AG04449 (cell line): ENCODE data around the gene PRKN.

Source experiments
- CTCF ChIA-PET: fragments of 350-600 bp; formaldehyde crosslinking; extraction: SDS; loops from one replicate; lab custom pipeline; 2021; ENCODE audit warnings: antibody characterized with exemption; lab: Yijun Ruan, JAX
- POLR2A ChIA-PET: fragments of 400-600, 350-600 bp; formaldehyde crosslinking; extraction: SDS; loops from one replicate; lab custom pipeline; 2020; ENCODE audit warnings: antibody characterized with exemption, inconsistent platforms; lab: Yijun Ruan, JAX
- DNase-seq: peaks from one replicate; pipeline ENCODE4 v3.0.0-alpha.2; 2010; ENCODE audit warnings: low read depth, low spot score
- H3K4me3 ChIP-seq: 2 replicates; pipeline ENCODE4 v1.5.1; 2011; ENCODE audit warnings: low read depth, mild to moderate bottlenecking, control low read depth, low read length
- CTCF ChIP-seq: IDR thresholded peaks from one replicate; pipeline ENCODE4 v1.5.1; 2011; ENCODE audit warnings: mild to moderate bottlenecking, moderate library complexity, low read length, control low read depth, inconsistent platforms; ENCODE audit not compliant: insufficient read depth; ENCODE audit errors: missing control alignments

PRKN gene

GRCh38 chr6:161647234-161647633 is 1080.3 kb downstream of the PRKN start:
- CTCF ChIA-PET: no interaction called here
- TF ChIP-seq CTCF: no peak
- POLR2A ChIA-PET: no interaction called here
- H3K4me3 ChIP-seq: no peak overlapping the region
- DNase-seq: no peak

GRCh38 chr6:161644521-161644920 is 1083.0 kb downstream of the PRKN start:
- no peak overlapping the region for H3K4me3 ChIP-seq
- ChIA-PET POLR2A (no interaction called here), CTCF (no interaction called here)
- no peak for DNase-seq
- TF ChIP-seq CTCF: no peak

- CTCF ChIA-PET: interaction anchor here (1.5 kb wide), 1 partner anchor 54 kb away, joined by 3 read pairs; no protein-coding TSS in a partner anchor
- DNase-seq: no peak
- H3K4me3 ChIP-seq: no peak overlapping the region
- no peak for TF ChIP-seq CTCF
- POLR2A ChIA-PET: no interaction called here
Measured at GRCh38 chr6:161641175-161641574, 1086.4 kb downstream of the PRKN start.

- POLR2A ChIA-PET: no interaction called here
- no peak for TF ChIP-seq CTCF
- CTCF ChIA-PET: interaction anchor here (1.5 kb wide), 1 partner anchor 55 kb away, joined by 3 read pairs; no protein-coding TSS in a partner anchor
- DNase-seq: no peak
- no peak overlapping the region for H3K4me3 ChIP-seq
Measured at GRCh38 chr6:161639772-161640171, 1087.8 kb downstream of the PRKN start.

- DNase-seq: no peak
- CTCF ChIA-PET: no interaction called here
Measured at GRCh38 chr6:161637658-161638057, 1089.9 kb downstream of the PRKN start.

GRCh38 chr6:161636882-161637430 is 1090.6 kb downstream of the PRKN start:
- no peak overlapping the region for H3K4me3 ChIP-seq
- ChIA-PET CTCF (no interaction called here), POLR2A (no interaction called here)
- TF ChIP-seq CTCF: no peak
- no peak for DNase-seq

More at GRCh38 chr6:161637658-161638057, 1089.9 kb downstream of the PRKN start:
- no peak for TF ChIP-seq CTCF
- POLR2A ChIA-PET: no interaction called here
- no peak overlapping the region for H3K4me3 ChIP-seq
